Mononuclear cell (primary cell): ENCODE measurements around the gene TMEM43. TPM values are rescaled to one million over a fixed set of nuclear protein-coding genes. Genes with fewer than 3 reads are reported as not detected.
A peak's percentile ranks its signal among the peaks of the same experiment; 100 is the strongest.
"Not testable (repeated sequence)": the region's sequence is repeated elsewhere in the genome, so short reads cannot be mapped to it uniquely, and the experiment has no call there.

Source experiments
- H3K27me3 ChIP-seq: 2 replicates; pipeline ENCODE4 v1.6.0; 2011; ENCODE audit warnings: low read length, control low read depth; ENCODE audit not compliant: insufficient read depth
- H3K4me1 ChIP-seq: 2 replicates; pipeline ENCODE4 v1.5.1; 2011; ENCODE audit warnings: mild to moderate bottlenecking, low read length, control low read depth; ENCODE audit not compliant: insufficient read depth
- H3K4me3 ChIP-seq: 2 replicates; pipeline ENCODE4 v1.5.1; 2011; ENCODE audit warnings: mild to moderate bottlenecking, low read length, moderate library complexity
- H3K9me3 ChIP-seq: 2 replicates; pipeline ENCODE4 v1.5.1; 2011; ENCODE audit warnings: low read depth, mild to moderate bottlenecking, control low read depth, low read length
- total RNA-seq: library from RNA; depleted of rRNA; stranded (reverse); fragments of >200 nt; gene quantifications from one replicate; pipeline ENCODE4 v1.2.3, GENCODE V29; 2012

Gene TMEM43
- total RNA-seq, 1 donor, result 23.7 TPM

- H3K4me3 ChIP-seq, result no peak overlapping the region
- H3K4me1 ChIP-seq, result peaks cover 7% of the 10 kb centered on the region
- H3K27me3 ChIP-seq, result no peaks in the 10 kb centered on the region
- H3K9me3 ChIP-seq, result no peaks in the 10 kb centered on the region
These were observed 6.2 kb upstream of the TMEM43 start for GRCh38 chr3:14118400-14119381.

GRCh38 chr3:14119651-14120050 is 5.2 kb upstream of the TMEM43 start:
- no peaks in the 10 kb centered on the region for H3K27me3 ChIP-seq
- peaks cover 12% of the 10 kb centered on the region for H3K4me1 ChIP-seq
- no peak overlapping the region for H3K4me3 ChIP-seq
- H3K9me3 ChIP-seq, result no peaks in the 10 kb centered on the region

- no peaks in the 10 kb centered on the region for H3K9me3 ChIP-seq
- H3K27me3 ChIP-seq, result no peaks in the 10 kb centered on the region
- peaks cover 12% of the 10 kb centered on the region for H3K4me1 ChIP-seq
- H3K4me3 ChIP-seq, result no peak overlapping the region
These were observed 4.5 kb upstream of the TMEM43 start for GRCh38 chr3:14120111-14120920.

GRCh38 chr3:14120921-14121448 is 3.9 kb upstream of the TMEM43 start:
- H3K9me3 ChIP-seq, H3K4me3 ChIP-seq, H3K27me3 ChIP-seq: not testable (repeated sequence)
- peaks cover 19% of the 10 kb centered on the region for H3K4me1 ChIP-seq

- H3K27me3 ChIP-seq, result no peaks in the 10 kb centered on the region
- no peaks in the 10 kb centered on the region for H3K9me3 ChIP-seq
- H3K4me1 ChIP-seq, result peaks cover 28% of the 10 kb centered on the region
- no peak overlapping the region for H3K4me3 ChIP-seq
These were observed 3.0 kb upstream of the TMEM43 start for GRCh38 chr3:14121859-14122258.

- no peaks in the 10 kb centered on the region for H3K27me3 ChIP-seq
- H3K4me1 ChIP-seq, result peaks cover 32% of the 10 kb centered on the region
- no peak overlapping the region for H3K4me3 ChIP-seq
- H3K9me3 ChIP-seq, result no peaks in the 10 kb centered on the region
These were observed 2.6 kb upstream of the TMEM43 start for GRCh38 chr3:14122301-14122700.

- no peaks in the 10 kb centered on the region for H3K27me3 ChIP-seq
- H3K4me3 ChIP-seq, result peak overlapping the region; percentile 96
- peaks cover 44% of the 10 kb centered on the region for H3K4me1 ChIP-seq
- H3K9me3 ChIP-seq, result no peaks in the 10 kb centered on the region
These were observed 1.3 kb upstream of the TMEM43 start for GRCh38 chr3:14123308-14124222.

- H3K9me3 ChIP-seq, result no peaks in the 10 kb centered on the region
- peak overlapping the region; percentile 96 for H3K4me3 ChIP-seq
- H3K27me3 ChIP-seq, result no peaks in the 10 kb centered on the region
- H3K4me1 ChIP-seq, result peaks cover 44% of the 10 kb centered on the region
These were observed 633 bp upstream of the TMEM43 start for GRCh38 chr3:14124223-14124614.

- H3K4me3 ChIP-seq, result peak overlapping the region; percentile 96
- no peaks in the 10 kb centered on the region for H3K27me3 ChIP-seq
- no peaks in the 10 kb centered on the region for H3K9me3 ChIP-seq
- H3K4me1 ChIP-seq, result peaks cover 44% of the 10 kb centered on the region
These were observed 553 bp downstream of the TMEM43 start for GRCh38 chr3:14125193-14126016.

- H3K4me3 ChIP-seq, result peak overlapping the region; percentile 96
- H3K27me3 ChIP-seq, result no peaks in the 10 kb centered on the region
- H3K4me1 ChIP-seq, result peaks cover 44% of the 10 kb centered on the region
- no peaks in the 10 kb centered on the region for H3K9me3 ChIP-seq
These were observed 1.4 kb downstream of the TMEM43 start for GRCh38 chr3:14126017-14126886.

- Histone ChIP-seq H3K27me3 (no peaks in the 10 kb centered on the region), H3K9me3 (no peaks in the 10 kb centered on the region), H3K4me3 (no peak overlapping the region), H3K4me1 (peaks cover 44% of the 10 kb centered on the region)
These were observed 2.1 kb downstream of the TMEM43 start for GRCh38 chr3:14126887-14127505.

- Histone ChIP-seq H3K4me3 (no peak overlapping the region), H3K9me3 (no peaks in the 10 kb centered on the region), H3K4me1 (peaks cover 44% of the 10 kb centered on the region), H3K27me3 (no peaks in the 10 kb centered on the region)
These were observed 2.8 kb downstream of the TMEM43 start for GRCh38 chr3:14127516-14128161.
